ENCODE data around the gene ACTA2. TPM values are rescaled to one million over a fixed set of nuclear protein-coding genes. Genes with fewer than 3 reads are reported as not detected.

Gene ACTA2
- total RNA-seq, 4 donors from 2014 or later = 6,391 to 8,723 (median 8,539) TPM

DNA sequence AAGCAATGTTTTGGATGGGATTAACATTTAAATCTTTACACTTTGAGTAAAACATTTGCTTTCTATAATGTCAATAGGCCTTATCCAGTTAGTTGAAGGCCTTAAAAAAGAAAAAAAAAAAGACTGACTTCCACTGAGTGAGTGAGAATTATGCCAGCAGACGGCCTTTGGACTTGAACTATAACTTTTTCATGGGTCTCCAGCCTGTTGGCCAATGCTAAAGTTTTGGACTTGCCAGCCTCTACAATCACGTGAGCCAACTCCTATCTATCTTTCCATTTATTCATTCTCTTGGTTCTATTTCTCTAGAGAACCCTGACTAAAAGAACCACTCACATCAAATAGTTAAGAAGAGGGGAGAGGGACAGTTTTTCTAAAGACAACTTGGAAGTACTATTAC, 35.3 kb upstream of the ACTA2 start:
- H3K27ac ChIP-seq (replicated peaks in 1 of 4) = peak overlapping the region in 3 of 4 donors; percentile 21 to 87 (median 82)
- no peaks in the 10 kb centered on the region for H3K27me3 ChIP-seq
- H3K4me1 ChIP-seq = peaks cover 7 to 83% (median 80%) of the 10 kb centered on the region in 4 donors
- intact Hi-C loops (cut with DNase I) = loop anchor here (2.0 kb wide), 1 partner anchor 53 kb away; no protein-coding TSS in a partner anchor
- TF ChIP-seq POLR2AphosphoS5 (IDR thresholded peaks at IDR 0.05) (no peak), EP300 (IDR thresholded peaks at IDR 0.05) (no peak), POLR2A (IDR thresholded peaks at IDR 0.05; ENCODE audit: low read depth) (no peak), CTCF (IDR thresholded peaks at IDR 0.05) (no peak)
- no peak overlapping the region for H3K4me3 ChIP-seq
- no peaks in the 10 kb centered on the region for H3K36me3 ChIP-seq
- no peaks in the 10 kb centered on the region for H3K9me3 ChIP-seq
- DNase-seq (ENCODE audit: extremely low spot score) = no peak
- 37% methylated on average over 2 of the region's 2 CpGs for WGBS

DNA sequence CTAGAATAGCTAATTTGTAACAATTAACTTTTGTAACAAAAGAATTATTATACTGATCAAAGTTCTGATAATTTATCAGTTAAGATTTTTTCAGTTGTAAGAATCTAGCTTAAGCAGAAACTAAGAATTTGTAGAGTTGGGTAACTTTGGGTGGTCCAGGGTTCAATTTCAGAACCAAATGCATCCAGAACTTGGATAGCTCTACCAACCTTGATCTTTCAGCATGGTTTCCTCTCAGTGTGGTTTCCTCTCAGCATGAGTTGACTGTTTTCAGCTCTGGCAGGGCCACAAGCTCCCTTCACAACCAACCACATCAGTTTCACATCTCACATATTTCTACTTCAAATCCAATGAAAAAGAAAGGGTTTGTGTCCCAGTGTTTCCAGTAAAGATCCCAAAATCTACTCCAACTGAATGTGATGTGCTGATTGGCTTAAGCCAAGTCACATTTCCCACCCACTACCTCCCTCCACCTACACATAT, 34.7 kb upstream of the ACTA2 start:
- Histone ChIP-seq H3K4me1 (peaks cover 4 to 84% (median 80%) of the 10 kb centered on the region in 4 donors), H3K36me3 (no peaks in the 10 kb centered on the region), H3K27me3 (no peaks in the 10 kb centered on the region), H3K27ac (replicated peaks in 1 of 4) (peak overlapping the region; percentile 21 to 87 (median 80)), H3K9me3 (no peaks in the 10 kb centered on the region), H3K4me3 (no peak overlapping the region)
- intact Hi-C loops (cut with DNase I) = loop anchor here (2.0 kb wide), 1 partner anchor 52 kb away; no protein-coding TSS in a partner anchor
- TF ChIP-seq POLR2A (IDR thresholded peaks at IDR 0.05; ENCODE audit: low read depth) (no peak), EP300 (IDR thresholded peaks at IDR 0.05) (no peak), CTCF (IDR thresholded peaks at IDR 0.05) (no peak), POLR2AphosphoS5 (IDR thresholded peaks at IDR 0.05) (no peak)
- no peak for DNase-seq (ENCODE audit: extremely low spot score)

GRCh38 chr10:88986549-88987242, 34.1 kb upstream of the ACTA2 start:
- intact Hi-C loops (cut with DNase I) = loop anchor here (2.0 kb wide), 1 partner anchor 52 kb away; no protein-coding TSS in a partner anchor
- peak overlapping the region; percentile 49 to 87 (median 80) for H3K27ac ChIP-seq (replicated peaks in 1 of 4)
- H3K36me3 ChIP-seq = no peaks in the 10 kb centered on the region
- H3K4me3 ChIP-seq = no peak overlapping the region
- H3K9me3 ChIP-seq = no peaks in the 10 kb centered on the region
- H3K4me1 ChIP-seq = peaks cover 4 to 84% (median 80%) of the 10 kb centered on the region in 4 donors
- DNase-seq (ENCODE audit: extremely low spot score) = no peak
- 15% methylated on average over 2 of the region's 2 CpGs for WGBS
- TF ChIP-seq POLR2AphosphoS5 (IDR thresholded peaks at IDR 0.05) (peak in 1 of 2 donors; percentile 31), CTCF (IDR thresholded peaks at IDR 0.05) (peak; percentile 75 to 82 (median 81)), POLR2A (IDR thresholded peaks at IDR 0.05; ENCODE audit: low read depth) (no peak)
- no peaks in the 10 kb centered on the region for H3K27me3 ChIP-seq

- intact Hi-C loops (cut with DNase I) = no loop called here
- TF ChIP-seq EP300 (IDR thresholded peaks at IDR 0.05) = no peak
- no peak for TF ChIP-seq POLR2A (IDR thresholded peaks at IDR 0.05; ENCODE audit: low read depth)
- no peak for TF ChIP-seq CTCF (IDR thresholded peaks at IDR 0.05)
- no peak for TF ChIP-seq POLR2AphosphoS5 (IDR thresholded peaks at IDR 0.05)
- H3K9me3 ChIP-seq = no peaks in the 10 kb centered on the region
- no peaks in the 10 kb centered on the region for H3K27me3 ChIP-seq
- no peak overlapping the region for H3K4me3 ChIP-seq
- no peaks in the 10 kb centered on the region for H3K36me3 ChIP-seq
- H3K27ac ChIP-seq (replicated peaks in 1 of 4) = peak overlapping the region; percentile 77 to 88 (median 84)
- H3K4me1 ChIP-seq = peaks cover 12 to 96% (median 92%) of the 10 kb centered on the region in 4 donors
- no peak for DNase-seq (ENCODE audit: extremely low spot score)
Measured at GRCh38 chr10:88984525-88984924, 32.0 kb upstream of the ACTA2 start.

Measured in esophagus muscularis mucosa (tissue), 4 donors.